ENCODE data around the gene C14orf93.

C14orf93 gene

DNA sequence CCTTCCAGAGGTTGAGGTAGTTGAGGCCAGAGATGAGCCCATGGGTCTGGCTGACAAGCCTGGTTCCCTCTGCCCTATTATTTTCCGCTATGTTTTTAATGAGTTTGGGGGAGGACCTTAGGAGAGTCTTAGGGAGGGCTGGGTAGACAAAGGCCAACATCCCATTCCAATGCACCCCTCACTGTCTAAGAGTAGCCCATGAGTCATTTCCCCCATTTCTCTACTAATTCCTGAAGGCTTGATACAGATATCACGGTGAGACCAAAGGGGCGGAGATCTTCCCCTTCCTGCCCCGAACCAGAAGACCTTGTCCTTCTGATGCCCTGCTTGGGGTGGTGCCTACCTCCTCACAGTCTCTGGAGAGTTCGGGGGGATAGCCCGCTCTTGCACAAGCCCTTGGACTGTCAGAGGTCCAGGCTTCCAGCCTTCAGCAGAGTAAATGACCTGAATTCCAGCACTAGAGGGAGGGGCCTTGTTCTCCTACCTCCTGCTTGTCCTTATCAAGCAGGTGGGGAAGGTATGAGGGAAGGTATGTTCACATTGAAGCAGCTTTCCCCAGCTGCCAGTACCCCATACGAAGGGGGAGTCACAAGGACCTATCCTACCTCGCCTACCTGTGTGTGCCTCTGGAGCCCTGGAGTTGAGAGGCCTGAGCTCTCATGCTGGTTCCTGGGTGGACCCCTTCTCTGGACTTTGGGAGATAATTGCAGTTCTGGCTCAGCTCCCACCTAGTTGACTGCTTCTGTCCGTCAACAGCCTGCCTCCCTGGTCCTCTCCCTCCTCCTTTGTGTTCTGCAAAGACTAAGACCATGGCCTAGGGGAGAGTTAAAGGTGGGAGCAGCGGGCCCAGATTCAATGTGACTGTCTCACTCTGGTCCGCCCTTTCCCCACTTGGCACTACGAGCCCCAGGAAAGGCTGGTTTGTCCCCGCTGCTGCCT is 35.7 kb upstream of the C14orf93 start:
- DNase-seq (ENCODE audit: low read depth), result no peak

- DNase-seq (ENCODE audit: low read depth), result no peak
These were observed 34.9 kb upstream of the C14orf93 start for GRCh38 chr14:23044840-23045239.

DNA sequence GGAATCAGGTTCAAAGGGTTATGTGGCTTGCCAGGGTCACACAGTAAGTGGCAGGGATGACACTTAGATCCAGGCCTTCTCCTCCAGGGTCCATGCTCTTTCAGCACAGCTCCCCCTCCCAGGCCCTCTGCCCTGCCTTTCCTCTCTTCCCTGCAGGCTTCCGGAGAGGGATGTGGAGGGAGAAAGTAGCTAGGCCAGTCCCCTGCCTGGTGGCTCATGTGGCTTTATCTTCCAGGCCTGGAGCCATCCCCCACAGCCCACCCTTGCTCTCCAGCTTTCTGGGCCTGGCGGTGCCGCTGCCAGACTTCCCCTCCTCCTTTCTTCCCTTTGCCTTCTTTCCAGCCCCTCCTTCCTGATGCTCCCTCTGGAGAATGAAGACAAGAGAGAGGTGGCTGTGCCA is 33.8 kb upstream of the C14orf93 start:
- no peak for DNase-seq (ENCODE audit: low read depth)

GRCh38 chr14:23043145-23043544 is 33.2 kb upstream of the C14orf93 start:
- DNase-seq (ENCODE audit: low read depth), result no peak

- DNase-seq (ENCODE audit: low read depth), result no peak
These were observed 32.4 kb upstream of the C14orf93 start, which contains the start of gene PSMB11 for GRCh38 chr14:23042162-23042965. PSMB11 (plus strand) TSS chr14:23042212; CDS start chr14:23042226, 14 bp downstream.

DNA sequence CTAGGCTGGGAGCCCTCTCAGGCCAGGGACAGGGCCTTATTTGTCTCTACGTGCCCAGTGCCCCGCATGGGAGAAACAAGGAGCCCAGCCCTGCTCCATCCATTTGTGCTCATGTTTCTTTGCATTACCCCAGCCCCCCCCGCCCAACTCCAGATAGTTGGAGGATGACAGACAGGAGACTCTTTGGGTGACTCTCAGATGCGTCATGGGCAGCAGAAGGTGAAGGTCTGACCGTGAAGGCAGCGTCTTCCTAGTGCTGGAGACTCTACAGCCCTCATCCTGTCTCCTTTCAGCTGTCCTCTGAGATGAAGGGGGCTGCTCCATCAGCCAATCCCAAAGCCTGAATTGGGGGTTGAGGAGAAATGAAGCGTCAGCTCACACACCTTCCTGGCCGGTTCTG is 31.8 kb upstream of the C14orf93 start:
- no peak for DNase-seq (ENCODE audit: low read depth)

- no peak for DNase-seq (ENCODE audit: low read depth)
These were observed 30.2 kb upstream of the C14orf93 start for GRCh38 chr14:23040100-23040499.

GRCh38 chr14:23035303-23036144 is 25.6 kb upstream of the C14orf93 start:
- no peak for DNase-seq (ENCODE audit: low read depth)

- DNase-seq (ENCODE audit: low read depth), result peak; percentile 89
These were observed 24.8 kb upstream of the C14orf93 start, which contains the start of gene PSMB5 for GRCh38 chr14:23034498-23035302. PSMB5 (minus strand) TSS chr14:23034900; CDS start chr14:23034881, 19 bp downstream.

- DNase-seq (ENCODE audit: low read depth), result no peak
These were observed 24.0 kb upstream of the C14orf93 start for GRCh38 chr14:23033801-23034497.

- DNase-seq (ENCODE audit: low read depth), result no peak
These were observed 23.3 kb upstream of the C14orf93 start for GRCh38 chr14:23033251-23033727.

- DNase-seq (ENCODE audit: low read depth), result no peak
These were observed 21.0 kb upstream of the C14orf93 start for GRCh38 chr14:23030936-23031335.

DNA sequence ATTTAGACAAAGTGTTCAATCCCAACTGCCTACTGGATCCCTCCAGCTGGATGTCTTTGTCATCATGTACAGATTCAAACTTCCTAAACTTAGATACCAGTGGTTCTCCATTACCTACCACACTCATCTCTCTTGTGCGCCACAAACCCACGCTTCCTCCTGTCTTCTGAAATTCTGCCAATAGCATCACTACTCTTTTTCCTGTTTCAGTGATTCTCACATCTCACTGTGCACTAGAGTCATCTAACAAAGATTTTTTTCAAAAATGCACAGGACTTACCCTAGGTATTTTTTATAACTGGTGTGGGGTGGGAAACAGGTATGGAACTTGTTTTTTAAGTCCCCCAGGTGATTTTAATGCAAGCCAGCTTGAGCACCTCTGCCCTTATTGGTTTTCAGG is 18.9 kb upstream of the C14orf93 start:
- no peak for DNase-seq (ENCODE audit: low read depth)

DNA sequence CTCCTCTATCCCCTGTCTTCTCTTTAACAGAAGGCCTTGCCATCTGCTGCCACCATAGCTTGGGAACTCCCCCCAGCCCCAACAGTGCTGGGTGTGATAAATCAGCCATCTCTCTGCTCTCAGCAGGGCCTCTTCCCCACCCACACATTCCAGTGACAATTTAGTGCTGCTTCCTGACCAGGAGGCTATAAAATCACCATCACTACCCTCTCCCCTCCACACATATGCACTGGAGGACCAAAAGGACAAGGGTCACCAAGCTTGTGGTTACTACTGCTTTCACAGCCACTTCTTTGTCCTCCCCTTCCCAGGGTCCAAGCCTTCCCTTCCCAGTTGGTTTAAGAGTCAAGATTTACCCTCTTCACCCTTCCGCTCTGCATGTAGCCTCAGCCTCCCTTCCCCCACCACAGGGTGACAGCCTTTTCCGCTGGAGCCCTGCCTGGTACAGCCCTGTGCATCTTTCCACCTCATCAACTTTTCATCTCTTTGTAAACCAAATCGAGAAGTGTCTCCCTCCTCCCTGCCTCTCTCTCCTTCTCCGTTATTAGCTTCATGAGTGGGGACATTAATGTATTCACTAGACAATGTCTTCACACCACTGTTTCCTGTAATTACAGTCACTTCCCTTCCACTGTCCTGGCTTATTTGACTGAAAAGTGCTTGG is 15.3 kb upstream of the C14orf93 start:
- no peak for DNase-seq (ENCODE audit: low read depth)

GRCh38 chr14:23024612-23025075 is 14.7 kb upstream of the C14orf93 start:
- DNase-seq (ENCODE audit: low read depth), result no peak

- no peak for DNase-seq (ENCODE audit: low read depth)
These were observed 13.8 kb upstream of the C14orf93 start for GRCh38 chr14:23023795-23024152.

GRCh38 chr14:23023022-23023794 is 13.3 kb upstream of the C14orf93 start:
- DNase-seq (ENCODE audit: low read depth), result no peak

GRCh38 chr14:23021889-23022442 is 12.0 kb upstream of the C14orf93 start:
- DNase-seq (ENCODE audit: low read depth), result no peak

DNA sequence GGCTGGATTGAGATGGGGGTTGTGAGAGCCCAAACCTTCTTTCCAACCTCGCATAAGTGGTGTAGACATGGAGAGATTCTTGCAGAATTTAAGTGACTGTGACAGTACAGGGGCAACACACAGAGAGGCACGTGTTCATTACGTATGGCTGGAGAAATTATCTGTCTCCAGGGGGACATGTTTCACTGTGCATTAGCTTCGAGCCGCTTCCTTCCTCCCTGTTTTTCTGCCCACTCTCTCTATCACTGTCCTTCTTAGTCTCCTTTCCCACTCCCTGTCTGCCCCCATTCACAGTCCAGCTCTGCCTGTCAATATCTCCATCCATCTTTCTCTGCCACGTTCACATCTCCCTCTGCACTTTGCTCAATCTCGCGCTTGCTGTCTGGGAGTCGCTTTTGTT is 11.5 kb upstream of the C14orf93 start:
- DNase-seq (ENCODE audit: low read depth), result no peak
